HCT116 (cell line): ENCODE results near the gene PRR27. TPM values are rescaled to one million over a fixed set of nuclear protein-coding genes. Genes with fewer than 3 reads are reported as not detected.

Source experiments
- ATAC-seq: fragments of 200-7000 bp; cut with Tn5 transposase; 2 replicates; pipeline ENCODE4 v1.9.1; 2020; ENCODE audit warnings: mild to moderate bottlenecking, moderate library complexity
- BruUV-seq: library from RNA; stranded (reverse); fragments of 400-500 nt; replicated peaks from 2 replicates; lab custom pipeline; 2021; lab: Mats Ljungman, UMichigan
- CTCF ChIA-PET: fragments of 300-600 bp; sonication (Branson Sonifier 250); formaldehyde crosslinking; loops from one replicate; lab custom pipeline; 2021; ENCODE audit warnings: antibody characterized with exemption; lab: Charles Lee
- POLR2A ChIA-PET: fragments of 300-600, 350-600 bp; sonication (Branson Sonifier 250); formaldehyde crosslinking; loops from one replicate; lab custom pipeline; 2021; ENCODE audit warnings: antibody characterized with exemption; lab: Charles Lee
- RAD21 ChIA-PET, 2 experiments: fragments of 300-600 bp; sonication (Branson Sonifier 250); formaldehyde crosslinking; loops; one replicate each; lab custom pipeline; 2023; ENCODE audit warnings: low total read pairs in 2 of 2; ENCODE audit not compliant: uncharacterized antibody in 2 of 2, unreplicated experiment in 2 of 2, low non-redundant PET in 1 of 2; lab: Charles Lee
- DNase-seq: peaks from one replicate; pipeline ENCODE4 v3.0.0-alpha.2; 2010; ENCODE audit warnings: low read depth, low spot score
- H2AFZ ChIP-seq: fragments of 200-600 bp; shearing (Covaris generic), sonication (generic); 2 replicates; pipeline ENCODE4 v1.6.1; 2017; ENCODE audit warnings: low read depth, mixed run types, mixed read lengths, antibody characterized with exemption, low read length; ENCODE audit not compliant: poor library complexity, severe bottlenecking
- H3K27ac ChIP-seq: 2 replicates; pipeline ENCODE4 v1.5.1; 2012; ENCODE audit warnings: low read depth, low read length
- H3K27me3 ChIP-seq: fragments of 200-600 bp; sonication (generic); 2 replicates; pipeline ENCODE4 v1.6.1; 2016; ENCODE audit warnings: mixed run types, low read length, mixed read lengths; ENCODE audit not compliant: insufficient read depth
- H3K36me3 ChIP-seq, 2 experiments: fragments of 200-500 bp in 1 of 2; fragments of 200-600 bp in 1 of 2; sonication (Bioruptor generic) in 1 of 2; sonication (generic) in 1 of 2; 2 replicates each; pipeline versions ENCODE4 v1.5.1 to v1.6.1; 2014 to 2016; ENCODE audit warnings: low read length in 2 of 2, inconsistent platforms in 1 of 2, mixed read lengths in 1 of 2, mixed run types in 1 of 2; ENCODE audit not compliant: insufficient read depth in 2 of 2, control insufficient read depth in 1 of 2
- H3K4me1 ChIP-seq, 2 experiments: fragments of 200-600 bp in 1 of 2; sonication (generic) in 1 of 2; 2 replicates each; pipeline versions ENCODE4 v1.5.1 to v1.6.1; 2012 to 2017; ENCODE audit warnings: low read length in 2 of 2, inconsistent platforms in 1 of 2, mild to moderate bottlenecking in 1 of 2, mixed read lengths in 1 of 2, mixed run types in 1 of 2, moderate library complexity in 1 of 2; ENCODE audit not compliant: insufficient read depth in 2 of 2, control insufficient read depth in 1 of 2
- H3K4me2 ChIP-seq: fragments of 200-600 bp; sonication (generic); 2 replicates; pipeline ENCODE4 v1.6.1; 2017; ENCODE audit warnings: mixed run types, low read length, mixed read lengths
- H3K4me3 ChIP-seq, 2 experiments: fragments of 200-600 bp in 1 of 2; sonication (generic) in 1 of 2; replicated peaks in 1 of 2; 2 replicates each; pipeline ENCODE4 v1.5.1; 2011 to 2016; ENCODE audit warnings: low read length in 2 of 2, control low read depth in 1 of 2, low read depth in 1 of 2, mild to moderate bottlenecking in 1 of 2, mixed read lengths in 1 of 2, mixed run types in 1 of 2
- H3K79me2 ChIP-seq: fragments of 200-600 bp; sonication (generic); 2 replicates; pipeline ENCODE4 v1.6.1; 2017; ENCODE audit warnings: mild to moderate bottlenecking, mixed run types, low read length, moderate library complexity, mixed read lengths; ENCODE audit not compliant: insufficient read depth
- H3K9ac ChIP-seq: fragments of 200-600 bp; sonication (generic); 2 replicates; pipeline ENCODE4 v1.6.1; 2016; ENCODE audit warnings: low read length, mixed read lengths
- H3K9me2 ChIP-seq: fragments of 200-600 bp; sonication (generic), shearing (Covaris generic); 2 replicates; pipeline ENCODE4 v1.6.1; 2017; ENCODE audit warnings: mixed run types, mild to moderate bottlenecking, moderate library complexity; ENCODE audit not compliant: insufficient read depth
- H3K9me3 ChIP-seq, 2 experiments: fragments of 200-500 bp in 1 of 2; fragments of 200-600 bp in 1 of 2; sonication (Bioruptor generic) in 1 of 2; sonication (generic) in 1 of 2; 2 replicates each; pipeline ENCODE4 v1.6.1; 2014 to 2017; ENCODE audit warnings: low read length in 2 of 2, mixed read lengths in 2 of 2, inconsistent platforms in 1 of 2, low read depth in 1 of 2, mild to moderate bottlenecking in 1 of 2, mixed run types in 1 of 2, moderate library complexity in 1 of 2; ENCODE audit not compliant: control insufficient read depth in 1 of 2, insufficient read depth in 1 of 2
- H4K20me1 ChIP-seq: fragments of 200-600 bp; sonication (generic), shearing (Covaris generic); 2 replicates; pipeline ENCODE4 v1.6.1; 2017; ENCODE audit warnings: mixed run types, mild to moderate bottlenecking, moderate library complexity; ENCODE audit not compliant: insufficient read depth
- CBX3 ChIP-seq: IDR thresholded peaks from 2 replicates; pipeline ENCODE4 v1.6.1; 2012; ENCODE audit warnings: low read depth
- POLR2AphosphoS5 ChIP-seq: IDR thresholded peaks from 2 replicates; pipeline ENCODE4 v1.6.1; 2011; ENCODE audit warnings: mild to moderate bottlenecking, low read depth, low read length, moderate library complexity
- SRF ChIP-seq: IDR thresholded peaks from 2 replicates; pipeline ENCODE4 v1.6.1; 2012; ENCODE audit warnings: low read depth
- ZNF274 ChIP-seq: fragments of 200-500 bp; sonication (Bioruptor generic); IDR thresholded peaks from 2 replicates; pipeline ENCODE4 v1.6.1; 2014; ENCODE audit warnings: mild to moderate bottlenecking, low read depth, low read length, inconsistent platforms
- intact Hi-C: fragments of 100-400 bp; cut with micrococcal nuclease; formaldehyde crosslinking; loops from 2 replicates; pipeline ENCODE4 v1.10.0; 2022
- total RNA-seq: library from RNA; stranded (reverse); gene quantifications from one replicate; pipeline ENCODE4 v1.2.1, GENCODE V29; 2021; ENCODE audit not compliant: unreplicated experiment
- TF ChIP-seq, protein P1 (sequence below), 3 experiments: fragments of 200-600 bp in 1 of 3; sonication (generic) in 1 of 3; IDR thresholded peaks in 2 of 3; conservative IDR thresholded peaks in 1 of 3; 2 replicates each; pipeline ENCODE4 v1.5.1; 2012 to 2017; ENCODE audit warnings: low read depth in 2 of 3, low read length in 2 of 3, antibody characterized with exemption in 1 of 3, borderline replicate concordance in 1 of 3, control low read depth in 1 of 3, mild to moderate bottlenecking in 1 of 3, mixed read lengths in 1 of 3, mixed run types in 1 of 3, moderate library complexity in 1 of 3; ENCODE audit not compliant: insufficient read depth in 1 of 3
- TF ChIP-seq, protein P2 (sequence below): IDR thresholded peaks from 2 replicates; pipeline ENCODE4 v1.6.1; 2012
- TF ChIP-seq, protein P3 (sequence below): IDR thresholded peaks from 2 replicates; pipeline ENCODE4 v1.6.1; 2012; ENCODE audit warnings: low read depth

The PRR27 gene
- total RNA-seq, 1 experiment from 2014 or later: not detected

DNA sequence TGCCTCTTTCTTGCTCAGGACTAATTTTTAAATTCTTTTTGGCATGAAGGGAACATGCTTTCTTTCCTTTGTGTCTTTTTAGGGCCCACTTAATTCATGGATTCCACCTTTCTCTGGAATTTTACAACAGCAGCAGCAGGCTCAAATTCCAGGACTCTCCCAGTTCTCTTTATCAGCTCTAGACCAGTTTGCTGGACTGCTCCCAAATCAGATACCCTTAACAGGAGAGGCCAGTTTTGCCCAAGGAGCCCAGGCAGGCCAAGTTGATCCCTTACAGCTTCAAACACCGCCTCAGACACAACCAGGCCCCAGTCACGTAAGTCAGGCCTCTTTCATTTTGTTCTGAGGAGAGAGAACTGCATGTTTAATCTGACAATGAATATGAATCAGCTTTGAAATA lies 43.8 kb downstream of the PRR27 start:
- Histone ChIP-seq H2AFZ (no peak overlapping the region), H4K20me1 (no peaks in the 10 kb centered on the region), H3K36me3 (no peaks in the 10 kb centered on the region), H3K79me2 (no peaks in the 10 kb centered on the region), H3K27me3 (no peaks in the 10 kb centered on the region), H3K9ac (no peak overlapping the region), H3K4me3 (no peak overlapping the region), H3K9me2 (no peaks in the 10 kb centered on the region), H3K9me3 (no peaks in the 10 kb centered on the region), H3K27ac (no peak overlapping the region), H3K4me1 (no peaks in the 10 kb centered on the region), H3K4me2 (no peak overlapping the region)
- TF ChIP-seq POLR2AphosphoS5: no peak
- TF ChIP-seq, protein P1, sequence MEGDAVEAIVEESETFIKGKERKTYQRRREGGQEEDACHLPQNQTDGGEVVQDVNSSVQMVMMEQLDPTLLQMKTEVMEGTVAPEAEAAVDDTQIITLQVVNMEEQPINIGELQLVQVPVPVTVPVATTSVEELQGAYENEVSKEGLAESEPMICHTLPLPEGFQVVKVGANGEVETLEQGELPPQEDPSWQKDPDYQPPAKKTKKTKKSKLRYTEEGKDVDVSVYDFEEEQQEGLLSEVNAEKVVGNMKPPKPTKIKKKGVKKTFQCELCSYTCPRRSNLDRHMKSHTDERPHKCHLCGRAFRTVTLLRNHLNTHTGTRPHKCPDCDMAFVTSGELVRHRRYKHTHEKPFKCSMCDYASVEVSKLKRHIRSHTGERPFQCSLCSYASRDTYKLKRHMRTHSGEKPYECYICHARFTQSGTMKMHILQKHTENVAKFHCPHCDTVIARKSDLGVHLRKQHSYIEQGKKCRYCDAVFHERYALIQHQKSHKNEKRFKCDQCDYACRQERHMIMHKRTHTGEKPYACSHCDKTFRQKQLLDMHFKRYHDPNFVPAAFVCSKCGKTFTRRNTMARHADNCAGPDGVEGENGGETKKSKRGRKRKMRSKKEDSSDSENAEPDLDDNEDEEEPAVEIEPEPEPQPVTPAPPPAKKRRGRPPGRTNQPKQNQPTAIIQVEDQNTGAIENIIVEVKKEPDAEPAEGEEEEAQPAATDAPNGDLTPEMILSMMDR (IDR thresholded peaks at IDR 0.05 in 2 of 3, conservative IDR thresholded peaks at IDR 0.05 in 1 of 3; ENCODE audit: borderline replicate concordance in 1 of 3, insufficient read depth in 1 of 3, low read depth in 2 of 3, low read length in 2 of 3): no peak
- TF ChIP-seq, protein P2, sequence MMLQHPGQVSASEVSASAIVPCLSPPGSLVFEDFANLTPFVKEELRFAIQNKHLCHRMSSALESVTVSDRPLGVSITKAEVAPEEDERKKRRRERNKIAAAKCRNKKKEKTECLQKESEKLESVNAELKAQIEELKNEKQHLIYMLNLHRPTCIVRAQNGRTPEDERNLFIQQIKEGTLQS: no peak
- POLR2A ChIA-PET: no interaction called here
- intact Hi-C loops: no loop called here
- RAD21 ChIA-PET: no interaction called here
- ATAC-seq (no peak), DNase-seq (no peak)
- BruUV-seq: no TSS peak
- CTCF ChIA-PET: no interaction called here

DNA sequence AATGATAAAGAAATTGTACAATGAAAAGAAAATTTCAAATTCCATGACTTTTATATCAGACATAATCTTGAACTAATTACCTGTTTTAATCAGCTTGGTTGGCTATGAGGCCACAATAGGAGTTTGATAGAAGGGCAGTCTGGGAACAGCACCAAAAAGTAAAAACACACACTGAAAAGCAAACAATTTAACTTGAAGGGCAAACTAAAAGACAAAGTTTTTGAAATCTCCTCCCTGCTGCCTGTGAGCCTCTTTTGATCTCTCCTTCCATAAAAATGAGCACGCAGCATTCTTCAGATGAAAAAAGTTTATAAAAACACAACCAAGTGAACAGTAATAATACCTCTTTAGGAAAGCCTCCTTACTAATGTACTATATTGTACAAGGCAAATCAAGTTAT lies 49.6 kb downstream of the PRR27 start:
- no TSS peak for BruUV-seq
- H4K20me1 ChIP-seq: no peaks in the 10 kb centered on the region
- CTCF ChIA-PET: no interaction called here

More for the DNA sequence above, 49.6 kb downstream of the PRR27 start:
- no peaks in the 10 kb centered on the region for H3K9me2 ChIP-seq
- no peaks in the 10 kb centered on the region for H3K36me3 ChIP-seq
- H3K27ac ChIP-seq: no peak overlapping the region
- no peak for ATAC-seq
- no peaks in the 10 kb centered on the region for H3K4me1 ChIP-seq
- no peak overlapping the region for H3K4me3 ChIP-seq
- TF ChIP-seq, protein P3, sequence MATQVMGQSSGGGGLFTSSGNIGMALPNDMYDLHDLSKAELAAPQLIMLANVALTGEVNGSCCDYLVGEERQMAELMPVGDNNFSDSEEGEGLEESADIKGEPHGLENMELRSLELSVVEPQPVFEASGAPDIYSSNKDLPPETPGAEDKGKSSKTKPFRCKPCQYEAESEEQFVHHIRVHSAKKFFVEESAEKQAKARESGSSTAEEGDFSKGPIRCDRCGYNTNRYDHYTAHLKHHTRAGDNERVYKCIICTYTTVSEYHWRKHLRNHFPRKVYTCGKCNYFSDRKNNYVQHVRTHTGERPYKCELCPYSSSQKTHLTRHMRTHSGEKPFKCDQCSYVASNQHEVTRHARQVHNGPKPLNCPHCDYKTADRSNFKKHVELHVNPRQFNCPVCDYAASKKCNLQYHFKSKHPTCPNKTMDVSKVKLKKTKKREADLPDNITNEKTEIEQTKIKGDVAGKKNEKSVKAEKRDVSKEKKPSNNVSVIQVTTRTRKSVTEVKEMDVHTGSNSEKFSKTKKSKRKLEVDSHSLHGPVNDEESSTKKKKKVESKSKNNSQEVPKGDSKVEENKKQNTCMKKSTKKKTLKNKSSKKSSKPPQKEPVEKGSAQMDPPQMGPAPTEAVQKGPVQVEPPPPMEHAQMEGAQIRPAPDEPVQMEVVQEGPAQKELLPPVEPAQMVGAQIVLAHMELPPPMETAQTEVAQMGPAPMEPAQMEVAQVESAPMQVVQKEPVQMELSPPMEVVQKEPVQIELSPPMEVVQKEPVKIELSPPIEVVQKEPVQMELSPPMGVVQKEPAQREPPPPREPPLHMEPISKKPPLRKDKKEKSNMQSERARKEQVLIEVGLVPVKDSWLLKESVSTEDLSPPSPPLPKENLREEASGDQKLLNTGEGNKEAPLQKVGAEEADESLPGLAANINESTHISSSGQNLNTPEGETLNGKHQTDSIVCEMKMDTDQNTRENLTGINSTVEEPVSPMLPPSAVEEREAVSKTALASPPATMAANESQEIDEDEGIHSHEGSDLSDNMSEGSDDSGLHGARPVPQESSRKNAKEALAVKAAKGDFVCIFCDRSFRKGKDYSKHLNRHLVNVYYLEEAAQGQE: no peak
- TF ChIP-seq, protein P2: no peak
- TF ChIP-seq CBX3 (no peak), ZNF274 (no peak), SRF (no peak)
- H3K27me3 ChIP-seq: no peaks in the 10 kb centered on the region
- H3K4me2 ChIP-seq: no peak overlapping the region
- intact Hi-C loops: no loop called here
- no peak for DNase-seq
- no peak overlapping the region for H2AFZ ChIP-seq
- no peak overlapping the region for H3K9ac ChIP-seq
- no peaks in the 10 kb centered on the region for H3K79me2 ChIP-seq
- ChIA-PET POLR2A (no interaction called here), RAD21 (no interaction called here)
- H3K9me3 ChIP-seq: no peaks in the 10 kb centered on the region
